Activated CD8-positive, alpha-beta memory T cell treated with anti-CD3 and anti-CD28 coated beads, Interleukin-2, amount 50 U/mL, for 24 hours (primary cell): ENCODE measurements around the gene REEP5.
"Not testable (repeated sequence)": the region's sequence is repeated elsewhere in the genome, so short reads cannot be mapped to it uniquely, and the experiment has no call there.

Experiments used
- DNase-seq: peaks from one replicate; pipeline ENCODE4 v3.0.0-alpha.2; 2020; ENCODE audit errors: extremely low read depth

The REEP5 gene

DNA sequence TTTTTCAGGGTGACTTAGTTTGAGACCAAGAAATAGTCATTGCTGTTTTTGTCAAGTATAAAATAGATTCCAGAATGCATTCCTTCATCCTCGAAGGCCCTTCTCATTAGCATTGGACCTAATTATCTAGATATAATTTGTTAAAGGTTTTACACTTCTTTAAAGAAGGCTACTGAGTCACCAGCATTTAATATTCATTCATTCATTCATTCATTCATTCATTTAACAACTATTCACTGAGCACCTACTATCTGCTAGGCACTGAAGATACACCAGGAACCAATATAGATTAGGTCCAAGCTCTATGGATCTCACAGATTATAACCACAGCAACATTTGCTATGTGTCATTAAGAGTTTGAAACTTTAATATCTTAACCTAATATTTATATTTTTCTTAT, 11.1 kb upstream of the REEP5 start:
- no peak for DNase-seq

DNA sequence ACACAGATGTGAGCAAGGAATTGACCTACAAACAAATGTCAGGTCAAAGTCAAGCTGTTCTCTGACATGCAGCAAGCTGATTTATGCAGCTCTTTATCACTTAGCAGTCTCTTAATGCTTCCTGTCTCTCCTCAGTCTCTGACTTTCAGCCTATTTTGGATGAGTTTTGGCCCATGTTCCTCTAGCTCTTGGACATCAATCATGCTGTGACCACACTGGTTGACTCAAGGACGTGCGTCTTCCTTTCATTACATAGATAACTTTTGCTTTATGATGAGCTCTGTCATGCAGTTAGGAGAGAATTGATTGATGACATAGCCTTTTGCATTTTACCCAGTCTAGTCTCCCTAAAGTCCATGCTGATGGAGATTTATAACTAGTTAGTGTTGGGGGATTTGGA, 9.4 kb upstream of the REEP5 start:
- DNase-seq: no peak

DNA sequence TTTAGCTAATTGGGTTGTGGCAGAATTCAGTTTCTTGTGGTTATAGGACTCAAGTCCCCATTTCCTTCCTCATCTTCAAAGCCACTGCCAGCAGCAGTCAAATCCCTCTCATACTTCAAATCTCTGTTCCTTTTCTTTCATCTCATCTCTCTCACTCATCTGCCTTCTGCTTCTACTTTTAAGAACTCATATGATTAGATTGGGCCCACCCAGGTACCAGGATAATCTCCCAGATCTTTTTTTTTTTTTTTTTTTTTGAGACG, 8.0 kb upstream of the REEP5 start:
- no peak for DNase-seq

DNA sequence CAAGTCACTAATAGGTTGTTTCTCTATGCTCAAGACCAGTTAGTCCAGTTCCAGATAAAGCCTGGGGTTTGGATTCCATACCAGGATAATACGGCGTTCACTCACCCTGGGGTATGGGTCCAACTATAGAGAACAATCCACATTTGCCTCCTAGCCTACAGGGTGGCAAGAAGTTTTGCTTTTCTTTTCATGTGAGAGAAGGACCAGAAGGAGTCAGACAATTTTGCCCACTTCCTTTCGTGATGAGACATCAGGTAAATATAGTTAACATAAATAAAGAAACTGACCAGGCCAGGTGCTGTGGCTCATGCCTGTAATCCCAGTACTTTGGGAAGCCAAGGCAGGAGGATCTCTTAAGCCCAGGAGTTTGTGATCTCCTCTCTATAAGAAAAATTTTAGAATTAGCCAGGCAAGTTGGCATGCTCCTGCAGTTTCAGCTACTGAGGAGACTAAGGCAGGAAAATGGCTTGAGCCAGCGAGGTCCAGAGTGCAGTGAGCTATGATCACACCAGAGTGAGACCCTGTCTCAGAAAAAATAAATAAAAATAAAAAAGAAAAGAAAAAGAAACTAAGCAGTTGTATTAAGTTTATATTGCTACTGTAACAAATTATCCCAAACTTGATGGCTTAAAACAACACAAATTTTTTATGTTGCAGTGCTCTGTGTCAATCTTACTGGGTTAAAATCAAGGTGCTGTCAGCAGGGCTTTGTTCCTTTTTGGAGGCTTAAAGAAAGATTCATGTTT, 7.5 kb upstream of the REEP5 start:
- DNase-seq: no peak

DNA sequence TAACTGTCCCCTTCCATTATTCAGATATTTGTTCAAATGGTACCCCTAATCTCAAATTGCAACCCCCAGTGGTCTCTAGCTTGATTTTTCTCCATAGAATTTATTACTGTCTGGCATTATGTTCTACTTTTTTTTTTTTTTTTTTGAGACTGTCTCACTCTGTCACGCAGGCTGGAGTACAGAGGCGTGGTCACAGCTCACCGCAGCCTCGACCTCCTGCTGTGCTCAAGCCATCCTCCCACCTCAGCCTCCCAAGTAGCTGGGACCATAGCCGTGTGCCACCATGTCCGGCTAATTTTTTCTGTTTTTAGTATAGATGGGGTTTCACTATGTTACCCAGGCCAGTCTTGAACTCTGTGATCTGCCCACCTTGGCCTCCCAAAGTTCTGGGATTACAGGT, 2.0 kb upstream of the REEP5 start:
- no peak for DNase-seq

DNA sequence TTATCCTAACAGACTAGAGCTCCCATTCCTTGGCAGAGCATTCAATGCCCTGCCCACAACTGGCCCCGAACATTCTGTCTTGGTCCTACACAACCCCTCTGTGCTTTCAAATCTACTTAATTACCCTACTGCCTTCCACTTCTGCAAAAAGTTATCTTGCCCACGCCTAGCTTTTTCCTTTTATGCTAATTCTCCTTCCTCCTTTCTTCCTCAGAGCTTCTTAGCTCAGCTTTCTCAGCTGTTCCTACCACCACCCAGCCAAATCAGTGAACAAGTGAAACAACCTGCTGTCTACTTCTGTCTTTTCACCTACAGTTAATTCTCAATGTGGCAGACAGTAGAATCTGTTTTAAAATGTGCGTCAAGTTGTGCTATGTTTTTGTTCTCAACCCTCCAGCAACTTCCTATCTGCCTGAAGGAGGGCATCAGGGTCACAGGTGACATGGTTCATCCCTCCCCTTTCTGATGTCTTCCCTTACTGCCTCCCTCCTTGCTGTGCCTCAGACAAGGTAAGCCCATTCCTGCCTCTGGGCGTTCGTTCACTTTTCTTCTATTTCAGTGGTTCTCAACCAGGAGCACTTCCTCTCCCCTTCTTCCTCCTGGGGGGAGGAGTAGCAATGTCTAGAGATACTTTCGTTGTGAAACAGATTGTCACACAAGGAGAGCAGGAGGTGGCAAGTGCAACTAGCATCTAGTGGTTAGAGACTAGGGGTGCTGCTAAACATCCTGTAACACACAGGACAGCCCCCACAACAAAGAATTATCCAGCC, 1.3 kb upstream of the REEP5 start:
- no peak for DNase-seq

DNA sequence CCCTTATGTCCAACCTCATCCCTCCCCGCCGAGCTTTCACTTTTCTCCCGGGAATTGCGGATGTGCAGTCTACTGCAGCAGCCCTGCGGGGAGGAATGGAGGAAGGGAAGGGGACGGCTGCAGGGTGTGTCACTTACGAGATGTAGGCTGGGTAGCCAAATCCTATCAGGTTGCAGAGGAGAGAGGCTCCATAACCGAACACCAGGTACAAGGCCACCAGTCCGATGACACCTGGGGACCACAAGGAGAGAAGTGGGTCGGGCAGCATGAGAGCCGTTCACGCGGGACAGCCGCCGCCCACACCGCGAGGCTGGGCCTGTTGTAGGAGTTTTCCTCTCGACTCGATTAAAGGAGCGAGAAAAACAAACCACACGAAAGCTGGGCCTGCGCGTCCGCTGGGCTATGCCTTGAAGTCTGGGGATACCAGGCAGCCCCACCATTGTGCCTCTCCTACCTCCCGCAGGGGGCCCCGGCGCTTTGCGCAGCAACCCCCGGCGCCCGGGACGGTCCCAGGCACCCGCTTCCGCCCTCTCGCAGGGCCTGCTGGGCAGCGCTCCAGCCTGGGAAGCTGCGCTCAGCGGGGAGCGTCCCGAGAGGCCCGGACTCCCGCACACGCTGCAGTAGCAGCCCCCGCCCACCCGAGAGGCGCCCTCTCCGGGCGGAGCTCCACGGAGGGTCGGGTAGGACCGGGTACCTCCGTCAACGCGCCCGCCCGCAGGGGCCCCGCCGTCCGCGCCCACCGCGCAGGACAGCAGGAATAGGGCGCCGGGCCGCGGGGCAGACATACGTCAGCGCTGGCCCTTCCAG, 798 bp downstream of the REEP5 start:
- no peak for DNase-seq

DNA sequence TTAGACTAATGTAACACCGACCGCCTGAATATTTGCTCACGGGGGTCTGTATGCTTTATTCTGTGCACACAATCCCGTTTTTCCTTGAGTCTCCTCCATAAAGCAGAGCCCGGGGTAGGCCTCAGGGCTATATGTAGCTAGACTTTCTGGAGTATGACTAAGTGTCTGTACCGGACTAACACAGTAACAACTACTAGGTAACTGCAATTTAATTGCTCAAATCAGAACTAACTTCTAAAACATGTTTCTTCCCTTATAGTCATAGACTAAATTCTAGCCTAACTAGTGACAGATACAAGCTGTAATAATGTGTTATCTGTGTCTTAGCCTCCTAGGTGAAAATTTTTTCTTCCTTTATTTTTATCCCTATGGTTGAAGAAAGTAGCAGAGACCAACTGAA, 2.1 kb downstream of the REEP5 start:
- DNase-seq: no peak

DNA sequence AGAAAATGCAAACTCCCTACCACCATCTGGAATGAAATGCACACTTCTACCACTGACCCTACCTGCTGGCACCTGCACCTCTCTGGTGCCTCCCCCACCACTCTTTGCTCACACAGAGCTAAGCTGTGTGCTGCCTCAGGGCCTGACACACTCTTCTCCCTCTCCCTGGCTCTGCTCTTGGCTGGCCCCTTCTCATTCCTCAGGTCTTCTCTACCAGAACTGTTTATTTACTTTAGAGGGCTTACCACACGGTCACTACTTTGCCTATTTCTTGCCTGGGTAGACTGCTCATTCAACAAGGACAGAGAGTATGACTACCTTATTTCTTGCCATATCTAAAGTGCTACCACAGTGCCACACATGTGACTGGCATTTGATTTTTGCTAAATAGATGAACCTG, 3.3 kb downstream of the REEP5 start:
- DNase-seq: no peak

DNA sequence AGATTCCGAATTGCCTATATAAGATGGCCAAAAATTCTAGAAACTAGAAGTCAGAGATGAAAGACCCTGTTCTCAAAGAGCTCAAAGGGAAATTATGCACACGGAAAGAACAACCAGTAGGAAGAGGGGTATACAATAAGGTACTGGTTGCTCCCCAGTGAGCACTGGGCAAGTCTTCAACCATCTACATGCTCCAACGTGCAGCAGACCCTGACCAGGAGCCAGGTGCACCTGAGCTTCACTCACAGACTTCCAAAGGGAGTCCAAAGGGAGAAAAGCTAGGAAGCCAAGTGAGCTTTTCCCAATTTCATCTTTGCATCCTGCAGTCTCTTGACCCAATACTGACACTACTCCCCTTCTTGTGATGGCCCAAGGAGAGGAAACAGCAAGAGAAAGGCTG, 3.9 kb downstream of the REEP5 start:
- no peak for DNase-seq

DNA sequence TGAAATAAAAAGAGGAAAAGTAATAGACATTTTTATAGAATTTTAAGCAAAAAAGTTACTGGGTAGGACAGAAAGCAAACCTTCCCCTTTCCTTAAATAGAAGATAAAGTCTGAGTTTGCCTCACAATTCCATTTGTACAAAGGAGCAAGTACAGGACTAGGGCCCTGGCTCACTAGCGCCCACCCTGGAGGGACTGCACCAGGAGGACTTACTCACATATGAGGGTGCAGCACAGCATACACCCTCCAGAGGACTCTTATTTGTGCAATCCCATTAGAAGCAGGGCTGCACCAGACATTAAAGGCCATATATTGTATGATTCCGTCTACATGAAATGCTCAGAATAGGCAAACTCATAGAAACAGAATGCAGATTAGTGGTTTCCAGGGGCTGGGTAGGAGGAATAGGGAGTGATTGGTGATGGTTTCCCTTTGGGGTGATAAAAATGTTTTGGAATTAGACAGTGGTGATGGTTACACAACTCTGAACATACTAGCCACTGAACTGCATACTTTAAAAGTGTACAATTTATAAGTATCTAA, 4.5 kb downstream of the REEP5 start:
- DNase-seq: no peak

DNA sequence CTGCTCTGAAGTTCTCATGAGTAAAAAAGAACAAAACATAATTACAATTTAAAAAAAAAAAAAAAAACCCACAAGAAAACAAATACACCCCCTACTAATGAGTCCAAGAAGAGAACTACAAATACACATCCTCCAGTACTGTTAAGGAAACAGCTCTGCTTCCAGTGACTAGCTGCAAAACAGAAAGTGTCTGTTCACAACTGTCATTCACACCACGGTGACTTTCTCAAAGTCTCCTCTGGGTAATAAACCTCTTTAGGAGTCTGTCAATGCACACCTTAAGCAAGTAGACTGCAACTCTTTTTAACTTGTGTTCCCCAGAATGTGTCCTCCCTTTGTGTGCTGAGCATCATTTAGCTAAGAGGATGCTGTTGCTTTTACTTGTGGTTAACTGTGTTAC, 6.2 kb downstream of the REEP5 start:
- no peak for DNase-seq

DNA sequence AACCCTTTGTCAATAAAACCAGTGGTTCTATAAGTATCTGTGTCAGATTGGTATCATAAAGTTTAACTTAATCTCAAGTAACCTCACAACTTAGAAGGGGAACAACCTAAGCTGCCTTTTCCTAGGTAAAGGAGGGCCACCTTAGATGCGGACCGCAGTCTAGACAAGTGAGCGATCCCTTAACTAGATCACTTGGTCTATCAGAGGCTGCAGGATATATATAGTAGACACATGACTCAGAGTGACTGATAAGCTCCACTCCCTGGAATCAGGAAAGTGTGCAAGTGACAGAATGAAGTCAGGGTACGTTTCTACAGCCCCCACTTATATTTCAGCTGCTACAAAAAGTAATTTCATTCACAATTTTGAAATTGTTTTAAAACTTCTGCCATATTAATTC, 7.4 kb downstream of the REEP5 start:
- DNase-seq: no peak

DNA sequence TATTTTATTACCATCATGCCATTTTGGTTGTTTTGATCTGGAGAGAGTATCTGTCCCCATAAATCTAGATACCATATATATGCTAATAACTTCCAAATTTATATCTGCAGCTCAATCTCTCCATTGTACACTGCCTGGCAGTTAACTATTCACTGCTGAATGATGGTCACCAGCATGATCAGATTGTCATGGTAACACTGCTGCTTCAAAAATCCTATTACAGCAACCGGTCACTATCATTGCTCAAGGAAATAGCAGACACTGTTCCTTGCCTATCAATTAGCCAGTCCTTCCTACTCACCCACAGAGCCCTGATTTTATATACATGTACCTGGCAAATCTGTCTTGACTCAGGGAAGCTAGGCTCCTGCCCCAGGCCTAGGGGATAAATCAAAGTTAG, 11.5 kb downstream of the REEP5 start:
- no peak for DNase-seq

DNA sequence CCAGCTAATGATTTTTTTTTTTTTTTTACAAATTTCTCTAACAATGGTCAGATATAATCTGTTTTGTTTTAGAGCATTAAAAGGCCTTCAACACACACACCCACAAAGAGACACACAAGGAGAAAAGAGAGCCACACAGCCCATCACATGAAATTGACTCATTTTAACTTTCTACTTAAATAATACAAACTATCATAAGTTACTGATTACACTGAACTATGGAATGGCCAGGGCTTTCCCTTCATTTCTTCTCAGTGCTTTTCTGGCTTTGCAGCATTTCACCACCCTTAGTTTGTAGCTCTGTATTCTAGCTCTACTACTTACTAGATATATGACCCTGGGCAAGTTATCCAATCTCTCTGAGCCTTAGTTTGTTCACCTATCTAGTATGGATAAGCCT, 13.2 kb downstream of the REEP5 start:
- no peak for DNase-seq

DNA sequence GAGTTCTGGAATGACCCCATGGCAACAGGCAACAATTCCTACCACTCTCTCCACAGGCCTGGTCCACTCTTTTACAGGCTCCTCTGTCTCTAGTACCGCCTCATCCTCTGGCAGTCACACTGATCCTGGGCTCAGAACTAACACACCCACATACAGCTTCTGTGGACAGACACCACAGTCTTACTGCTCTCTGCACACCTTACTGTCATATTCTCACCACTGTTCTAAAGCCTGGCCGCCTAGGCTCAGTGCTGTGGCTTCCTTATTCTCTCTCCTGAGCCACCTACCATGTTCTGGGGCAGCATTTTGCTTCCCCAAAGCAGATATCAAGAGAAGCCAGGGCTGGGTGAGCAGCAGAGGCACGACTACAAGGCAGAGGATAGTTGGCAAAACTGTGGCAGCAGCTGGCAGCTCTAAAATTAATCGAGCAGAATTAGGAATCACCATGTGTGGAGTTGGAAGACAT, 14.8 kb downstream of the REEP5 start:
- no peak for DNase-seq

DNA sequence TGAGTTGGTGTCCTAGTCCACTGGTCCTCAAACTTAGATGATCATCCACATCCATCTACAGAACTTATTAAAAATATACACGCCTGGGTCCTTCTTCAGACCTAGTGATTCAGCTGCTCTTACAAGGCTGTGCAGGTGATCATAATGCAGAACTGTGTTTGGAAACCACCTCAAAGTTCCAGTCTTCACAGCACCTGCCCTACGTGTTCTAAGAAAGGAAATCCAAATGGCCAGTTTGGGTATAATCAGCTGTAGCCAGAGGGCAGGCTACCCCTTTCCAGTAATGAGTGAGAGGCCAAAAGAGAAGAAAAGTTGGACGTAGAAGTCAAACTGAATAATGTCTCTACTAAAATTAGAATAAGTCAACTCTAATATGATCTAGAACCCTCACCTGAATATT, 15.4 kb downstream of the REEP5 start:
- no peak for DNase-seq

DNA sequence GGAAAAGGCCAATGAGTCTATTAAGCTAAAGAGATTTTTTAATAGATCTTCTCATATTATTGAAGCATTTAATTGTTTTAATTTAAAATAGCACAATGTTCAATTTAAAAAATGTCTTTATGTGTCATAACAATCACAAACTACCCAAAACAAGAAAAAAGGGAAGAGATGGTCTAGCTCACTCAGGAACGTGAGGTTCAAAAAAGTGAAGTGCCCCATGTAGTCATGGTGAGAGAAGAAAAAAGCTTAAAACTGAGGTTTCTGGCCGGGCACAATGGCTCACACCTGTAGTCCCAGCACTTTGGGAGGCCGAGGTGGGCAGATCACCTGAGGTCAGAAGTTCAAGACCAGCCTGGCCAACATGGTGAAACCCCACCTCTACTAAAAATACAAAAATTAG, 17.0 kb downstream of the REEP5 start:
- not testable (repeated sequence) for DNase-seq

DNA sequence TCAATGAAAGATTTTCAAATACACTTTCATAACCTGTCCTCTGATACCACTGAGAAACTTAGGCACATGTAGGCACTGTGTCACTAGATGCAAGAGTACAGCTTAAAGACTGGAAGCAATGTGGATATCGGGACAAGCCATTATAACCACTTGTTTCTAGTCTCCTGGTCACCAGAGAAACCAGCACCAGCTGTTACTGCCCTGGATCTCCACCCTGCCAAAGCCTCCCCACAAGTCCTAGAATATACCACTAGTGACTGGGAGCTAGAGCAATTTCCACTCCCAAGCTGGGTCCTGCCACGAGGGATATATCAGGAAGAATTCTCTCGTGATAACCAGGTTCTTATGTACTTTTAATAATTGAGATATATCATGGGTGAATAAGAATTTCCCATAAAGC, 19.5 kb downstream of the REEP5 start:
- DNase-seq: no peak

DNA sequence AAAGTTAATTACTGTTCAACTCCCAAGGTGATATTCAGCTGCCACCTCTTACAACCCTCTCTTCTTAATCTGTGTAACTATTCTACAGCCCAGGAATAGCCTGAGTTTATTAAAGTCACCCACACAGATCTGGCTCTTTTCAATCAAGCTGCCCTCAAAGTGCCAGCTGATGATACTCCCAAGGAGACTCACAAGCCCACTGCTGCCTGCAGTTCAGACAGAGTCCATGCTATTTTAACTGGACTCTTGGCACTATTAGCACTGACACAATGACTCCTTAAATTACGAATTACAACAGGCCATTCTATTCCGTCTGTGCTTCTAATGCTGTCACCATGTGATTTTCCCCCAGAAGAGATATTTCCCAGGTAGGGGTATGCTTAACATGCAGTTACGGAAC, 26.3 kb downstream of the REEP5 start:
- DNase-seq: no peak

DNA sequence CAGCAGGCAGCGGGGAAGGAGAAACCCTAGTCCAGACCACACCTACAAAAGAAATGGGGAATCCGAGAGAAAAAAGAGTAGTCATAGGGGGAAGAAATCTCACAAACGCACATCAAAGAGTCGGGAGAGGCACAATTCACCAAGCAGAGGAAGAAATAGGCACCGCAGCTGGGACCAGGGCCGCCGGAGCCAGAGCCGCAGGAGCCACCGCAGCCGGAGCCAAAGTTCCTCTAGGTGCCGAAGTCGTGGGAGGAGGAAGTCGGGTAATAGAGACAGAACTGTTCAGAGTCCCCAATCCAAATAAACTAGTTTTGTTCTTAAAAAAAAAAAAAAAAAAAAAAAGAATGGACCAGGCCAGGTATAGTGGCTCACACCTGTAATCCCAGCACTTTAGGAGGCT, 29.3 kb downstream of the REEP5 start:
- no peak for DNase-seq

DNA sequence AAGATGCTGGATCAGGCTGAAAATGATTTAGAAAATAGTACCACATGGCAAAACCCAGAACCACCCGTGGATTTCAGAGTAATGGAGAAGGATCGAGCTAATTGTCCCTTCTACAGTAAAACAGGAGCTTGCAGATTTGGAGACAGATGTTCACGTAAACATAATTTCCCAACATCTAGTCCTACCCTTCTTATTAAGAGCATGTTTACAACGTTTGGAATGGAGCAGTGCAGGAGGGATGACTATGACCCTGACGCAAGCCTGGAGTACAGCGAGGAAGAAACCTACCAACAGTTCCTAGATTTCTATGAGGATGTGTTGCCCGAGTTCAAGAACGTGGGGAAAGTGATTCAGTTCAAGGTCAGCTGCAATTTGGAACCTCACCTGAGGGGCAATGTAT, 30.0 kb downstream of the REEP5 start:
- not testable (repeated sequence) for DNase-seq

DNA sequence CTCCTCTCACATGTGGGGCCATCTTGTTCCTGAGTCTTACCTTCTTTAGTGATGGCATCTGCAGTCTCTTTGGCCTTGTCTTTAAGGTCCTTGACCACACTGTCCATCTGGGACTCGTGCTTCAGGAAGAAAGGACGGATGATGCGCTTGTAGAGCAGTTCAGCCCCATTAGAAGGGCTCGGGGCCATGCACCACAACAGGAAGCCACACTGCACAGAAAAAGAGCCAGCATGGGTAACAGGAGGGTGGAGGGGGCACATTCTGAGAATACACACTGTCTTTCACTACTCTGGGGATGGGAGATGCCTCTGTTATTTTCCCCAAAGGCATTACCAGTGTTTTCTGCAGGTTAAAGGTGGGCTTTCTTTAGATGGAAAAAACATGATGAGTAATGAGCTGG, 35.1 kb downstream of the REEP5 start:
- DNase-seq: no peak
